Limb (tissue), 2 donors: ENCODE measurements around the gene PRRX2.

Source experiments
- DNase-seq, 2 donors: peaks; one replicate each; pipeline ENCODE4 v3.0.0-alpha.2; 2016; ENCODE audit errors: extremely low spot score in 2 of 2

PRRX2 gene

DNA sequence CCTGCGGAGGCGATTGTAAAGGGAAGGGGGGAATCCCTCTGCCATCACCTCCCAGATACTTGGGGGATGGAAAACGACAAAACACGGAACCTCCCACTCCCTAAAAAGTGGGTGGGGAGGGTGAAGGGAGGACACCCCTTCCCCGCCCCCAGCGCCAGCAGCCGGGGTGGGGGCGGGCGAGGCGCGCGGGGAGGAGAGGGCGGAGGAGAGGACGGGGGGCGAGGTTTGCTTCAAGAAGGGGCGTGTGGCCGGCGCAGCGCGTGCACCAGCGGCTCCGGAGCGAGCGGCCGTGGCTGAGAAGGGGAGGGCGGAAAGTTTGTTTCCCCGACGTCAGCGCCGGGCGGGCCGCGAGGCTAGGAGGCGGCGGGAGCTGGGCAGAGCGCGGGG lies at the start of gene PRRX2:
TSS of gene PRRX2 (plus strand) at position 259 of the 387 bp plus-strand sequence. CDS start 221 bp downstream, outside the sequence.
- DNase-seq = peak; percentile 63 to 79

DNA sequence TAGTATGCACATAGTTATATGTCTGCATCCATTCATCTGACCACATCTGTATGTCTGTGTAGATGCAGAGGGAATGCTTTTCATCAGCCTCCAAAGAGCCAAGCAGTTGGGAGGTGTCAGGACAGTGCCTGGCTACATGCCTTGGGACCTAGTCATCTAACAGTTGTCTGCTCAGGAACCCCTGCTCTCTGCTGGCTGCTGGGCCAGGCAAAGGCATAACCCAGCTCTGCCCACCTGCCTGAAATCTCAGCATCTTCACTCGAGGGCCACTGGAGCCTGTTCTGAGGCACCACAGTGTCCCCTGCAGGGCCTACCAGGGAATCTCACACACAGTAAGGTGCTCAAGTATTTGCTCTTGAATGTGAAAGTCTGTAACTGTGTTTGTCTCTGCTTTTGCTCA lies 48.3 kb upstream of the PRRX2 start:
- DNase-seq = no peak

DNA sequence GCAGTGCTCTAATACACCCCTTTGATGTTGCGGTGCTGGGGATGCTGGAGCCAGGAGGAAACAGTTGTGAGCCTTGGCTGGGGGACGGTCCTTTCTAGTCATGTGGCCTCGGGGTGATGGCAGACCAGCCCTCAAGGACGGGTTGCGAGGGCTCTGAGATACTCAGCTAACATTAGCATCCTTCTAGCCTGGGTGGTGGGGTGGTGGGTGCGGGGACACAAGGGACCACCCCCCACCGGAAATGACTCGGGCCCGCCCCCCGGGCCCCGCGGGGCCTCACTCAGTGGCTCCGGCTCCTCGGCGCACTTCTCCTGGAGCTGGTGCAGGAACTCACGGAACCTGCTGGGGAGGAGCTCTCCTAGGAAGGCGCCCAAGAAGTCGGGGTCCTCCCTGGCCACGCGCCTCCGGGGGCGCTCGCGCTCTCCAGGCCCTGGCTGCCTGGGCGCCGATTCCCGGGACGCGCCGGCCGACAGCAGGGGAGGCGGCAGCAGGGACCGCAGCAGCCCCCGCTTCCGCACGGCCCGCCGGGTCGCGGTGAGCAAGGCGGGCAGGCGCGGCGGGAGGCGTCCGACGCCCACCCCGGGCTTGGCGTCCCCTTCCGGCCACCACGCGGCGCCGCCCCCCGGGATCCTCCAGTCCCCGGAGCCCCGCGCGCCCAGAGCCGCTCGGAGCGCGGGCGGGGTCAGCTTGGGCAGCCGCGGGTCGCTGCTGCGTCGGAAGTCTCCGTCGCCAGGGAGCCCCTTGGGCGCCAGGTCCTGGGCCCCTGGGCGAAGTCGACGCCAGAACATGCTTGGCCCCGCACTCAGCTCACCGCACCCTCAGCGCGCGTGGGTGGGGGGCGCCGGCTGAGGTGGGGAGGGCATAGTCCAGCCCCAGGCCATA lies 45.4 kb upstream of the PRRX2 start:
- peak in 1 of 2 donors; percentile 66 for DNase-seq

DNA sequence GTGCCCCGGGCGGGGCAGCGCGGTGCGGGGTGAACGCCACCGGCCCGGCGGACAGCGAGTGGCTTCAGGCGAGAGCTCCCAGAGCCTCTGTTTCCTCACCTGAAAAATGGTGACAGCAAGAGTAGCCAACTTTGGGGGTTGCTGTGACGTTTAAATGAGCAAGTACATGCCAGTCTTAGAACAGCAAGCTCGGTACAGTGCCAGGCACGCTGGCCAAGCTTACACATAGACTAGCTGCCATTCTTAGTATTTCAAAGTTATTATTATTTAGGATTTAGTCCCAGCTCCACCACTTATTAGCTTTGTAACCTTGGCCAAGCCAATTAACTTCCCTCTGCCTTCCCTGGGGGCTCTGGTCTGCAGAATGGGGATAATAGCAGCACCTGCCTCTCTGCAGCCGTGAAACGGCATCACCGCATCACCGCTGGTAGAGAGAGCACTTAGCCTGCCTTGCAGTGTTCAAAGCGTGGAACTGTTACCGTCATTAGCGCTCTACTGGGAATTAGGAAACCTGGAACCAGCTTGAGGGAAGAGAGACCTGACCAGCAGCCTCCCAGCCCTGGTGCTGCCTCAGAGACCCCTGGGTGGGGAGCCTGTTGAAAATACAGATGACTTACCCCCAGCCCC lies 44.7 kb upstream of the PRRX2 start, which contains the start of gene C9orf50:
TSS of gene C9orf50 (minus strand) at position 433 of the 627 bp plus-strand sequence. CDS start 527 bp downstream, outside the sequence.
- DNase-seq = no peak

DNA sequence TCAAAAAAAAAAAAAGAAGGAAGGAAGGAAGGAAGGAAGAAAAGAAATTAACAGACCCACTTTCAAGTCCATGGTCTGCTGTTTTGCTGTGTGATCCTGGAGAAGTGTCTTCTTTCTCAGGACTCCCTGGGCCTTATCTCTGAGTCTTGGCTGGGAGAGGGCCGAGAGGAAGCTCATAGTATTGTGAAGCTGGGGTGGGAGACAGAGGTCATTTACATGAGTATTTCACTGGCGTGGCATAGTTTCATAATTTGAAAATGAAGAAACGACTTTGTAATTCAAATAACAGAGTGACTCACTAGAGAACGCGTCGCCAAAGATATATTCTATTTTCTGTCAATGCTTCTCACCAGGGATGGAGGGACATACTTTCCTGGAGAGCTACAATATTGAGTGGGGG lies 42.1 kb upstream of the PRRX2 start:
- no peak for DNase-seq

DNA sequence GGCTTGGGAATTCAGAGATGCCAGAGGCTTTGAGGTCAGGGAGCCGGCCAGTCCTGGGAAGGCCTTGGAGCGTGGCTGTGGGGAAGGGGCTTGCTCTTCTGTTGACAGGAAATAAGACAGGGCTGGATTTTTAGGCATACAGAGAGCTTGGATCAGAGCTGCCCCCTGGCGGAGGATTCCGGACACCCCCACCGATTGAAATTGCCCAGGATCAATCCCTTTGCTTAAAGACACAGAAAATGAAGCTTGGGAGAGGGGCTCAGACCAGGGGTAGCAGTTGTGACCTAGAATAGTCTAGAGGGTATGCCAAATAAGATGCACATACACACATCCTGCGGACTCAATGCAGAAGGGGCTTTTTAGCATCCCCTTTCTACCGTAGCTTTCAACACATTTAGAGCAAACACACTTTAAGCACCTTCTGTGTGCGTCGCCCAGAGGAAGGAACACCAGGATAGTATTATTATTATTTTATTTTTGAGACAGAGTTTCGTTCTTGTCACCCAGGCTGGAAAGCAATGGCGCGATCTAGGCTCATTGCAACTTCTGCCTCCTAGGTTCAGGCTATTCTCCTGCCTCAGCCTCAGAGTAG lies 41.2 kb upstream of the PRRX2 start:
- DNase-seq = peak; percentile 52 to 78

DNA sequence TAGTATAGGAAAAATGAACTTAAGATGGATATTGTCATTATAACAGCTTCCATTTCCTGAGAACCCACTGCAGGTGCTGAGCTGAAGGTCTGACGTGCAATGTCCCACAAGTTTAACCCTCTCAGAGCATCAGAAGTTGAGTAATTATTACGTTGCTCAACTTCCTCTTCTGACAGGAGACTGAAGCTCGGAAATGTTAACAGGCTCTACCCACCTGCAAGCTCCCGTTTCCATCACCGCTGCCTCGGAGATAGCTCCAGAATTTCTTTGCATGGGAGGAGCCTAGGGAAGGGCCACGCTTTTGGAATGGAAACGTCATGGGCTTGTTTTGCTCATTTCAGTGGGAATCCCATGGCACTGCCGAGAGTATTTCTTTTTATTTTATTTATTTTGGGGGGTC lies 40.5 kb upstream of the PRRX2 start:
- DNase-seq = no peak

DNA sequence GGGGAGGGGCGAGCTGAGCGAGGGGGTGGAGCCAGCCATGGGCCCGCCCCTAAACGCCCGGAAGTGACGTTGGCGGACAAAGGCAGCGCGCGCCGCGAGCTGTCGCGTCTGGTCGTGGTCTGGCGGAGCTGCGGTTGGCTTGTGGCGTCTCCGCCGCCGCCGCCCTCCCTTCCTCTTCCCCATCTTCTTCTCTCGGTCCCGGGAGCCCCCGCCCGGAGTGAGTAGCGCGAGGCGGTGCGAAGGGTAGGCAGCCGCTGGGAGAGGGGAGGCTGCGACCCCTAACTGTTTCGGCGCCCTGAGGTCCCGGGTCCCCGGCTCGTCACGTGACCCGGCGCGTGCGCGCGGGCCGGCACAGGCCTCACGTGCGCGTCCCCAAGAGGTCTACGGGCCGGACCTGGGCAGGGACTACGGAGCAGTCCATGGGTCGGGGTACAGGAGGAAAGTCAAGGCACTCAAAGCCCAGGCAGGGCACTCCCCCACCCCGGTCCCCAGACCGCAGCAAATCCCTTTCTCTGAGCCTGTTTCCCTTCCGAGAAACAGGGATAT lies 39.3 kb upstream of the PRRX2 start, which contains the start of gene NTMT1:
TSS of gene NTMT1 (plus strand) at position 85 of the 546 bp plus-strand sequence. CDS start 6,541 bp downstream, outside the sequence.
- peak; percentile 85 to 94 for DNase-seq

DNA sequence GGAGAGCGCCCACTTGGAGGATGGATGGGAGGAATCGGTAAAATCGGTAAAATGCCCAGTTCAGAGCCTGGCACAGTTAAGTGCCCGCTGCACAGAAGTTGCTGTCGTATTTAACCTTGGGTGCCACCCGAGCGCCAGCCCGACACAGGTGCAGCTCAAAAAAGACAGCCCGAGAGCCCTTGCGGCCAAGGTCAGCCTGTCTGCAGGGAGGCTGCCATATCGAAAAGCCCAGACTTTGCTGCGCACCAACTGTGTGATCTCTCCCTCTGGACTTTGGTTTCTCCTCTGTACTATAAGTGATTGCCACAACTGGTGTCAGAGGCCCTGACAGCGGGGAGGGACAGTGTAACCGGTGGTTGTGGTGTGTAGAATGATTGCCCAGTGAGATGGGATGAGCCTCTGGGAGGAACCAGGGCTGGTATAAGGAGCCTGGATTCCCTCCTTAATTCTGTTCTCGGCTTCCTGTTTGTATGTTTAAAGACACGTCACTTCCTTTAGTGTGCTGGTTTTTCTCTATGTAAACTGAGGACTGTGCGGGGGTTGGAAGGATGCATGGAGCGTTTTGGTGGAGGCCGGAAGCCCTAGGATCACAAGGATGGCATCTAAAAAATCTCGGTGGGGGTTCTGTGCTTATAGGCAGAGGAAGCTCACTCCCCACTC lies 38.7 kb upstream of the PRRX2 start:
- DNase-seq = no peak

DNA sequence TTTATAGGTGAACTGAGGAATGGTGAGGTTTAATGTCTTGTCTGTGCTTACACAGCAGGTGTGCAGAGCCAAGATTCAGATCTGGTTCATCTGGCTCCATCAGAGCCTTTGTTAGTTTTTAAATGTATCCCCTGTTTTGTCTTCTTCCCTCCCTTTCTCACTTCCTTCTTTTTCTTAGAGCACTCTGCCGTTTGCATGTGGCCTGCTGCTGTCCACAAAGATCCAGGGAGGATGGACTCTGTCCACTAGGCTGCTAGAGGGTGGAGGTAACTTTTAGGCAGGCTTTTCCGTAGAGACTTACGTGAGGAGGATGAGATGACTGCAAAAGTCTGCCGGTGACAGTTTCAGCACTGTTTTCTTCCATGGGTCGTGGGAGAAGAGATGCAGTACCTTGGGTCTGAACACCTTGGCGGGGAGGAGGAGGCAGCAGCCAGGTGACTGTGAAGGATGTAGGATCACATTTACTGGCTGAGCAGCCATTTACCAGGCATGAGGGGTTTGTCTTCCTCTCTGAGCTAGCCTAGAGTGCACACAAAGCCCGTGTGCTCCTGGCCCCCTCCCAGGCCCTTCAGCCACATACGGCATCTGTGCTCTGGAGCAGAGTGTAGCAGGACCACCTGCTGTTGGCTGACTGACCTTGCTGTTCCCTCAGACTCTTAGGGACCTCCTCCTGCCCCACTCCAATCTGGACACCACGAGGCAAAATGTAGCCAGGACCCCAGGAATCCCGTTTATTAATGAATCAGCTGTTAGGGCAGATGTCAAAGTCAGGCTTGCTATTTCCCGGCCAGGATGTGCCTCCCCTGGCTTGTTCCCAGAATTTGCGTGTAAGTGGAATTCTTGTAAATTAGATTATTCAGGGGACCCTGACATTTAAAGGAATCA lies 37.6 kb upstream of the PRRX2 start:
- DNase-seq = no peak

DNA sequence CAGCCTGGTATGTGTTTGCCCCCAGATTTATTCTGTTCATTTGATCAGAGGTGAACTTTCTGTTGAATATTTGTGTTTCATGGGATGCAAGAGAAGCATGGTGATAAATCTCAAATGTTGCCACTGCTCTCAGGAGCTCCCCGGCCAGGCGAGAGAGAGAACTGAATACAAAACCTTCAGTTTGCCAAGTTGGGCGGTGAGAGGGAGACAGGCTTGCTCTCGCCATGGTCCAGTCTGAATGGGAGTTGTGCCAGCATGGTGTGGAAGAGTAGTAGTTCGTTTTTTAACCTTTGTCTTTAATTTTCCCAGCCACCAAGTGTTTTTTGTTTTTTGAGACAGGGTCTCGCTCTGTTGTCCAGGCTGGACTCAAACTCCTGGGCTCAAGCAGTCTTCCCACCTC lies 36.7 kb upstream of the PRRX2 start:
- no peak for DNase-seq

DNA sequence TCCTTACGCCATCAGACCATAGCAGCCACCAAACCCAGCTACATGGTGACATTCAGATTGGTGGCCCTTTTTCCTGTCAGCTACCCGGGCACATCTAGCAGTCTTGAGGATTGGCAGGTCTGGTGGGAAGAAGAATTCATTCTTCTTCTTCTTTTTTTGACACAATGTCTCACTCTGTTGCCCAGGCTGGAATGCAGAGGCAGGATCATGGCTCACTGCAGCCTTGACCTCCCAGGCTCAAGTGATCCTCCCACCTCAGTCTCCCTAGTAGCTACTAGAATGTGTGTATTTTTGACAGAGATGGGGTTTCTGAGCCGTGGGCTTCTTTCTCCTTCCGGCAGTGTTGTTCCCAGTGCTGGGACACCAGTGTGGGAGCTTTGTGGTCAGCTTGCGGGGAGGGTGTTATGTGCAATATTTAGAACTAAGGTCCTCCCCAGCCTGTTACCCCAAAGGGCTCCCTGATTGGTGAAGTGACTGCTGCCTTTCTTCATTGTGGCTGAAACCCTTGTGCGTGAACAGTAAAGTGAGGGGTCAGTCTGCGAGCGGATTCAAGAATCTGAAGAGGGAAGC lies 36.1 kb upstream of the PRRX2 start:
- DNase-seq = no peak

DNA sequence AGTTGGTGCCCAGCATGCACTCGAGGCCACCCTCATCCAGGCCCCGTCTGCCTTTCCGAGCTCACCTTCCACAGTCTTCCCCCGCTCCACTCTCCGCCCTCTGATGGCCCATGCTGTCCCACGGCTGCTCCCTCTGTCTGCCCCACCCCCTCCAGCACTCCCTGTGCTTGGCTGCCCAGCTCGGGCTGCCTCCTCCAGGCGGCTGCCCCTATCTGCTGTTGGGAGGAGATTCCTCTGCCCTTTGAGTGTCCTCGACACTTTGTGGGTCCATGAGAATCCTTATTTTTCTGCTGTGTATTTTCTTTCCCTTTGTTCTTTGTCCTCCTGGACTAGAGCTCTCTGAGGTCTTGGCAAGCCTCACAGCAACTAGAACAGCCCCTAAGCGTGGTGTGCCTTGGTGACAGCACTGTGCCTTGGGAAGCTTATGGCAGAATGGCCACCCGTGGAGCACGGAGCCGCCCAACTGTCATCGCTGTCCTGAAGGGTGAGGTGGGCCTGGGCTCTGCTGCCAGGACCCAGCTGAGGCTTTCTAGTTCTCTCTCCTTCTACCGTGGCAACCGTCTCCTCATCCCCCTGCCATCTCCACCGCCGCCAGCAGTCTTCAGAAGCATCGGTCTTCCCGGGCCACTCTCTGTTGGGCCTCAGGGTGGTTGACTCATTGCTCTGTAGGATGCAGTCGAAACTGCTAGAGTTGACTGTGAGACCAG lies 34.3 kb upstream of the PRRX2 start:
- no peak for DNase-seq

DNA sequence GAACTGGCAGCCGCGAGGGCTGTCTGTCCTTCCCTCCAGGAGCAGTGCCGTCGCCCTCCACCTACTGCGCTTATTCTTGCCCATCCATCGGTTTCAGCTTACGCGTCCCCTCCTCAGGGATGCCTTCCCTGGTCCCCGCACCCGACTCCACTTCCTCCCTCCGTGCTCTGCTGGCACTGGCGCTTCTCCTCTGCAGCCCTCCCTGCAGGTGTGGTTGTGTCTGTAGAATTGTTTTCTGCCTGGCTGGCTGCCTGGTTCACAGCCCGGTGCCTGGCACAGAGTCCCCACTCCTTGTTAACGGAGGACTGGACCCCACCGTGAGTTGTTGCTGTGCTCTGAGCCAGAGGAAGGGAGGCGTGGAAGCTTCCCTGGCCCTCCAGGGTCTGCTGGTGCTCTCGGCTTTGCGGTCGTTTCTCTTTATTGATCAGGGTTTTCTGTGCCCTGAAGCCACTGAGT lies 33.7 kb upstream of the PRRX2 start:
- DNase-seq = no peak

DNA sequence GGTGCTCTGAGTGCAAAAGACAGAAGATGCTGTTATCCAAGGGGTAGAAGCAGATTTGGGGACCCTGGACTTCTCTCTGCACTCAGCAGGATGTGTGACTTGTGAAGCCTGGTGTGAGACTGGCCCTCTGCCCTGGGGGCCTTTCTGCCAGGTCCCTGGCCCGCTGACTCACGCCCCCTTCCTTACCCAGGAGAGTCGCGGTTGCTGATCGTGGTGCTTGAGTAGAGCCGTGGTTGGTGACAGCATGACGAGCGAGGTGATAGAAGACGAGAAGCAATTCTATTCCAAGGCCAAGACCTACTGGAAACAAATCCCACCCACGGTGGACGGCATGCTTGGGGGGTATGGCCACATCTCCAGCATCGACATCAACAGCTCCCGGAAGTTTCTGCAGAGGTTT lies 33.0 kb upstream of the PRRX2 start:
- DNase-seq = no peak

DNA sequence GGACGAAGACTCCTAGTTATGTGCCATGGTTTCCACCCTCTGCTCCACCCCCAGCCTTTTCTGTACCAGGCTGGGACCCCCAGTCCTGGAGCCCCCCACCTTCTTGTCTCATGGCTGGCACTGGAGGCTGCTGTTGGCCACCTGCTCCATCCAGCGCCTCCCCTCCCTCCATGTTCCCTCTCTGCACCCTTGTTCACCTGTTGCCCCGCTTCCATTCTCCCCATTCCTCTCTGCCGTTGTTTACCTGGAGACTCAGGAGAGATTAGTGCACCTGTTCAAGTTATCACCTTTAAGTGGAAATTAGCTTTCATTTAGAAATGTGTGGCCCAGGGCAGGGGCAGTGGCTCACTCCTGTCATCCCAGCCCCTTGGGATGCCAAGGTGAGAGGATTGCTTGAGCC lies 32.2 kb upstream of the PRRX2 start:
- no peak for DNase-seq

DNA sequence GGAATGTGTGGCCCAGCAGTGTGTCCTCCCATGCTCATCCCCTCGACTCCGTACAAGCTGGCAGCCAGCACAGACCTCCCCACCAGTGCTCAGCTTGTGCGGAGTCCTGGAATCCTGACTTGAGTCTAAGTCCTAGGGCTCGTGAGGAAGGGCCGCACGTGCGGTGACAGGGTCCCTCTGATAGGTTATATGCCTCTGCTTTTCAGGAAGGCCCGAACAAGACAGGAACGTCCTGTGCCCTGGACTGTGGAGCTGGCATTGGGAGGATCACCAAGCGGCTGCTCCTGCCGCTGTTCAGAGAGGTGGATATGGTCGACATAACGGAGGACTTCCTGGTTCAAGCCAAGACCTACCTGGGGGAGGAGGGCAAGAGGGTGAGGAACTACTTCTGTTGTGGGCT lies 31.6 kb upstream of the PRRX2 start:
- DNase-seq = no peak

DNA sequence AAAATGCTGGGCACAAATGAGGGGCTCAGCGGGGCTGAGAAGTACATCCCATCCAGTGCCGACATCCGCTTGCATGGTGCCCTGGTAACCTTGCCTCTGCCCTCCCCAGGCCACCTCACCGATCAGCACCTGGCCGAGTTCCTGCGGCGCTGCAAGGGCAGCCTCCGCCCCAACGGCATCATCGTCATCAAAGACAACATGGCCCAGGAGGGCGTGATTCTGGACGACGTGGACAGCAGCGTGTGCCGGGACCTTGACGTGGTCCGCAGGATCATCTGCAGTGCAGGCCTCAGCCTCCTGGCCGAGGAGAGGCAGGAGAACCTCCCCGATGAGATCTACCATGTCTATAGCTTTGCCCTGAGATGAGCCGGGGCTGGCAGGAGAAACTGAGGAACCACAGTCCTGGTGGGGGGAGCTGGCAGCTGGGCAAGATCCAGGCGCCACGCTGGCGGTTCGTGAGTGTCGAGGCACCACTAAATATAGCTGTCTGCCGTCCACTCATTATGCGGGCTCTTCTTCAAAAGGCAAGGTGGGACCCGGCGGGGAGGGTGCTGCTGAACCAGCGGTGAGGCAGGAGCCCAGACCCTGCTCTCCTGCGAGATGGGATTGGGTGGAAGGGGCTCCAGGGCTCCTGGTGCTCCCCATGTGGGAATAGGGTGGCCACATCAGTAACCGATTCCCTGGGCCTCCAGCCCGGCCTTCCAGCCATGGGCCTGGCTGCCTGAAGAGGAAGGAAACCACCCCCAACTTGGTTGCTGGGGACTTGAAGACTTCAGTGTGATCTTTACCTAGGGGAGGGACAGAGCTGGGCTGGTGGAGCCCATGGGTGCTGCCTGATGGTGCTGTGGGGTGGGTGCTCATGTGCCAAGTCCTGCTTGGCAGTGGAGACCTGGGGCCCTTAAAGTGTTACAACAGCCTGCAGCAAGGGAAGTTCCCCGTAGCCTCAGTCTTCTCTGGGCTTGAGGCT lies 30.1 kb upstream of the PRRX2 start:
- no peak for DNase-seq
